ENCODE measurements around the gene PPP1R16B. TPM values are rescaled to one million over a fixed set of nuclear protein-coding genes. Genes with fewer than 3 reads are reported as not detected.

The PPP1R16B gene
- total RNA-seq, 2 donors from 2014 or later: 45.6 to 60.9 TPM

- H3K4me1 Mint-ChIP-seq: peaks cover 42% of the 10 kb centered on the region
- H3K9me3 ChIP-seq (ENCODE audit: control insufficient read depth, low read length, poor library complexity, severe bottlenecking): no peaks in the 10 kb centered on the region
- no peaks in the 10 kb centered on the region for H3K27me3 Mint-ChIP-seq
- H3K36me3 Mint-ChIP-seq (ENCODE audit: low read depth): peaks cover 5% of the 10 kb centered on the region
- DNase-seq (no peak), ATAC-seq (no peak)
- H3K4me3 Mint-ChIP-seq: no peak overlapping the region
- H3K27ac Mint-ChIP-seq: peak overlapping the region; percentile 14
Observed at GRCh38 chr20:38836991-38837390, 31.5 kb downstream of the PPP1R16B start.

- H3K4me1 Mint-ChIP-seq: peaks cover 41% of the 10 kb centered on the region
- peak overlapping the region; percentile 100 for H3K27ac Mint-ChIP-seq
- no peaks in the 10 kb centered on the region for H3K9me3 ChIP-seq (ENCODE audit: control insufficient read depth, low read length, poor library complexity, severe bottlenecking)
- H3K36me3 Mint-ChIP-seq (ENCODE audit: low read depth): peaks cover 4% of the 10 kb centered on the region
- H3K27me3 Mint-ChIP-seq: no peaks in the 10 kb centered on the region
- H3K4me3 Mint-ChIP-seq: no peak overlapping the region
- DNase-seq (no peak), ATAC-seq (no peak)
Observed at GRCh38 chr20:38838326-38838725, 32.8 kb downstream of the PPP1R16B start.

GRCh38 chr20:38839563-38839962 is 34.1 kb downstream of the PPP1R16B start:
- H3K4me1 Mint-ChIP-seq: peaks cover 38% of the 10 kb centered on the region
- peaks cover 4% of the 10 kb centered on the region for H3K36me3 Mint-ChIP-seq (ENCODE audit: low read depth)
- H3K4me3 Mint-ChIP-seq: peak overlapping the region; percentile 64

GRCh38 chr20:38840053-38840893 is 34.8 kb downstream of the PPP1R16B start:
- no peaks in the 10 kb centered on the region for H3K27me3 Mint-ChIP-seq
- DNase-seq (peak in 1 of 3 donors; percentile 32), ATAC-seq (peak; percentile 38)
- H3K4me1 Mint-ChIP-seq: peaks cover 44% of the 10 kb centered on the region
- H3K9me3 ChIP-seq (ENCODE audit: control insufficient read depth, low read length, poor library complexity, severe bottlenecking): no peaks in the 10 kb centered on the region
- peaks cover 4% of the 10 kb centered on the region for H3K36me3 Mint-ChIP-seq (ENCODE audit: low read depth)
- peak overlapping the region; percentile 100 for H3K27ac Mint-ChIP-seq
- H3K4me3 Mint-ChIP-seq: peak overlapping the region; percentile 85

More at GRCh38 chr20:38839563-38839962, 34.1 kb downstream of the PPP1R16B start:
- ATAC-seq (no peak), DNase-seq (no peak)
- Mint-ChIP-seq H3K27ac (peak overlapping the region; percentile 100), H3K27me3 (no peaks in the 10 kb centered on the region)
- no peaks in the 10 kb centered on the region for H3K9me3 ChIP-seq (ENCODE audit: control insufficient read depth, low read length, poor library complexity, severe bottlenecking)

GRCh38 chr20:38840894-38841470 is 35.5 kb downstream of the PPP1R16B start:
- Mint-ChIP-seq H3K4me3 (peak overlapping the region; percentile 85), H3K27ac (peak overlapping the region; percentile 100), H3K36me3 (ENCODE audit: low read depth) (peaks cover 7% of the 10 kb centered on the region), H3K27me3 (no peaks in the 10 kb centered on the region), H3K4me1 (peaks cover 51% of the 10 kb centered on the region)
- ATAC-seq (peak; percentile 76), DNase-seq (no peak)
- H3K9me3 ChIP-seq (ENCODE audit: control insufficient read depth, low read length, poor library complexity, severe bottlenecking): no peaks in the 10 kb centered on the region

GRCh38 chr20:38841570-38841969 is 36.1 kb downstream of the PPP1R16B start:
- ATAC-seq (no peak), DNase-seq (no peak)
- peak overlapping the region; percentile 100 for H3K27ac Mint-ChIP-seq
- no peaks in the 10 kb centered on the region for H3K27me3 Mint-ChIP-seq
- peak overlapping the region; percentile 85 for H3K4me3 Mint-ChIP-seq
- H3K36me3 Mint-ChIP-seq (ENCODE audit: low read depth): peaks cover 7% of the 10 kb centered on the region
- H3K4me1 Mint-ChIP-seq: peaks cover 56% of the 10 kb centered on the region
- H3K9me3 ChIP-seq (ENCODE audit: control insufficient read depth, low read length, poor library complexity, severe bottlenecking): no peaks in the 10 kb centered on the region

GRCh38 chr20:38842026-38842425 is 36.5 kb downstream of the PPP1R16B start:
- peak overlapping the region; percentile 85 for H3K4me3 Mint-ChIP-seq
- no peaks in the 10 kb centered on the region for H3K27me3 Mint-ChIP-seq
- DNase-seq (no peak), ATAC-seq (no peak)
- H3K4me1 Mint-ChIP-seq: peaks cover 54% of the 10 kb centered on the region
- H3K9me3 ChIP-seq (ENCODE audit: control insufficient read depth, low read length, poor library complexity, severe bottlenecking): no peaks in the 10 kb centered on the region
- H3K36me3 Mint-ChIP-seq (ENCODE audit: low read depth): peaks cover 4% of the 10 kb centered on the region
- peak overlapping the region; percentile 100 for H3K27ac Mint-ChIP-seq

GRCh38 chr20:38842558-38842981 is 37.1 kb downstream of the PPP1R16B start:
- peaks cover 7% of the 10 kb centered on the region for H3K36me3 Mint-ChIP-seq (ENCODE audit: low read depth)
- DNase-seq: no peak
- peak; percentile 52 for ATAC-seq
- H3K9me3 ChIP-seq (ENCODE audit: control insufficient read depth, low read length, poor library complexity, severe bottlenecking): no peaks in the 10 kb centered on the region
- H3K4me1 Mint-ChIP-seq: peaks cover 59% of the 10 kb centered on the region
- peak overlapping the region; percentile 85 for H3K4me3 Mint-ChIP-seq
- peak overlapping the region; percentile 100 for H3K27ac Mint-ChIP-seq
- no peaks in the 10 kb centered on the region for H3K27me3 Mint-ChIP-seq

GRCh38 chr20:38843346-38843745 is 37.8 kb downstream of the PPP1R16B start:
- Mint-ChIP-seq H3K27me3 (no peaks in the 10 kb centered on the region), H3K27ac (peak overlapping the region; percentile 100), H3K36me3 (ENCODE audit: low read depth) (peaks cover 8% of the 10 kb centered on the region), H3K4me3 (peak overlapping the region; percentile 25), H3K4me1 (peaks cover 62% of the 10 kb centered on the region)
- no peak for ATAC-seq
- DNase-seq: no peak
- H3K9me3 ChIP-seq (ENCODE audit: control insufficient read depth, low read length, poor library complexity, severe bottlenecking): no peaks in the 10 kb centered on the region

GRCh38 chr20:38844963-38845362 is 39.5 kb downstream of the PPP1R16B start:
- Mint-ChIP-seq H3K27me3 (no peaks in the 10 kb centered on the region), H3K4me1 (peaks cover 61% of the 10 kb centered on the region), H3K36me3 (ENCODE audit: low read depth) (peaks cover 8% of the 10 kb centered on the region), H3K4me3 (peak overlapping the region; percentile 79), H3K27ac (peak overlapping the region; percentile 100)
- DNase-seq (no peak), ATAC-seq (no peak)
- no peaks in the 10 kb centered on the region for H3K9me3 ChIP-seq (ENCODE audit: control insufficient read depth, low read length, poor library complexity, severe bottlenecking)

- H3K36me3 Mint-ChIP-seq (ENCODE audit: low read depth): peaks cover 8% of the 10 kb centered on the region
- H3K27ac Mint-ChIP-seq: peak overlapping the region; percentile 85
- H3K4me3 Mint-ChIP-seq: no peak overlapping the region
- peaks cover 40% of the 10 kb centered on the region for H3K4me1 Mint-ChIP-seq
- H3K9me3 ChIP-seq (ENCODE audit: control insufficient read depth, low read length, poor library complexity, severe bottlenecking): no peaks in the 10 kb centered on the region
- H3K27me3 Mint-ChIP-seq: no peaks in the 10 kb centered on the region
- DNase-seq (no peak), ATAC-seq (no peak)
Observed at GRCh38 chr20:38847840-38848239, 42.3 kb downstream of the PPP1R16B start.

GRCh38 chr20:38853759-38854158 is 48.3 kb downstream of the PPP1R16B start:
- Mint-ChIP-seq H3K4me1 (peaks cover 26% of the 10 kb centered on the region), H3K36me3 (ENCODE audit: low read depth) (no peaks in the 10 kb centered on the region)
- no peak for ATAC-seq

GRCh38 chr20:38854654-38855066 is 49.2 kb downstream of the PPP1R16B start:
- Mint-ChIP-seq H3K27me3 (no peaks in the 10 kb centered on the region), H3K4me1 (peaks cover 30% of the 10 kb centered on the region), H3K27ac (peak overlapping the region; percentile 76), H3K36me3 (ENCODE audit: low read depth) (no peaks in the 10 kb centered on the region), H3K4me3 (no peak overlapping the region)
- DNase-seq (no peak), ATAC-seq (no peak)
- no peaks in the 10 kb centered on the region for H3K9me3 ChIP-seq (ENCODE audit: control insufficient read depth, low read length, poor library complexity, severe bottlenecking)

More at GRCh38 chr20:38853759-38854158, 48.3 kb downstream of the PPP1R16B start:
- Mint-ChIP-seq H3K27me3 (no peaks in the 10 kb centered on the region), H3K27ac (peak overlapping the region; percentile 72), H3K4me3 (no peak overlapping the region)
- no peak for DNase-seq
- no peaks in the 10 kb centered on the region for H3K9me3 ChIP-seq (ENCODE audit: control insufficient read depth, low read length, poor library complexity, severe bottlenecking)

All from T-helper 17 cell (primary cell).